Left lung (tissue), 10 donors: ENCODE results near the gene C19orf12. TPM values are rescaled to one million over a fixed set of nuclear protein-coding genes. Genes with fewer than 3 reads are reported as not detected.
"Not testable (repeated sequence)": the region's sequence is repeated elsewhere in the genome, so short reads cannot be mapped to it uniquely, and the experiment has no call there.

Source experiments
- ATAC-seq: fragments of 200-7000 bp; cut with Tn5 transposase; one replicate; pipeline ENCODE4 v1.9.1; 2020; ENCODE audit warnings: moderate library complexity
- DNase-seq, 4 donors: peaks; one replicate each; pipeline ENCODE4 v3.0.0-alpha.2; 2013 to 2020
- H3K27ac ChIP-seq, 2 donors: fragments of 200-600 bp; sonication (generic) in 1 of 2; one replicate each; pipeline versions ENCODE4 v1.5.0 to v1.8.0; 2020 to 2021
- H3K27me3 ChIP-seq, 2 donors: fragments of 200-600 bp; sonication (generic) in 1 of 2; one replicate each; pipeline versions ENCODE4 v1.5.0 to v1.8.0; 2020 to 2021
- H3K36me3 ChIP-seq, 2 donors: fragments of 200-600 bp; sonication (generic) in 1 of 2; one replicate each; pipeline versions ENCODE4 v1.5.0 to v1.8.0; 2020 to 2021
- H3K4me1 ChIP-seq, 2 donors: fragments of 200-600 bp; one replicate each; pipeline ENCODE4 v1.8.0; 2021
- H3K4me3 ChIP-seq, 2 donors: fragments of 200-600 bp; sonication (generic) in 1 of 2; one replicate each; pipeline versions ENCODE4 v1.5.0 to v1.8.0; 2020 to 2021; ENCODE audit warnings: mild to moderate bottlenecking in 1 of 2
- H3K9me3 ChIP-seq, 2 donors: fragments of 200-600 bp; sonication (generic) in 1 of 2; one replicate each; pipeline versions ENCODE4 v1.5.0 to v1.8.0; 2020 to 2021
- intact Hi-C, 2 donors: fragments of 100-400 bp; cut with DNase I; formaldehyde crosslinking; loops; one replicate each; pipeline versions ENCODE4 v1.11.2 to v1.14.2; 2022
- polyA plus RNA-seq, 6 donors: library from polyadenylated mRNA; unstranded; fragments of 120-200 nt; gene quantifications; one replicate each; pipeline ENCODE4 v1.2.1, GENCODE V29; 2013; ENCODE audit not compliant: insufficient read length in 6 of 6
- total RNA-seq, 2 donors: library from RNA; stranded (reverse); fragmentation: NEBNext Ultra II Directional; extraction: Animal tissue kit (Norgen Biotek cat#: 25700); gene quantifications; one replicate each; pipeline ENCODE4 v1.2.1, GENCODE V29; 2021
- TF ChIP-seq, protein P1 (sequence below), 2 donors: fragments of 200-600 bp; sonication (generic) in 1 of 2; IDR thresholded peaks; one replicate each; pipeline versions ENCODE4 v1.5.0 to v1.8.0; 2021; ENCODE audit warnings: antibody characterized with exemption in 2 of 2
- donor health status: DM: no; HTN: yes; CAD: no.
- donor health status: DM: no; HTN: no; CAD: no.

The C19orf12 gene
- total and polyA plus RNA-seq, 8 donors = 18.6 to 25.6 (median 21.7) TPM

GRCh38 chr19:29672933-29673336 lies 42.1 kb downstream of the C19orf12 start:
- Histone ChIP-seq H3K4me3 (no peak overlapping the region), H3K4me1 (peaks cover 13 to 78% of the 10 kb centered on the region in 2 donors), H3K27me3 (no peaks in the 10 kb centered on the region), H3K27ac (no peak overlapping the region), H3K36me3 (peaks cover 0 to 37% of the 10 kb centered on the region in 2 donors), H3K9me3 (no peaks in the 10 kb centered on the region)
- intact Hi-C loops = no loop called here
- TF ChIP-seq, protein P1, sequence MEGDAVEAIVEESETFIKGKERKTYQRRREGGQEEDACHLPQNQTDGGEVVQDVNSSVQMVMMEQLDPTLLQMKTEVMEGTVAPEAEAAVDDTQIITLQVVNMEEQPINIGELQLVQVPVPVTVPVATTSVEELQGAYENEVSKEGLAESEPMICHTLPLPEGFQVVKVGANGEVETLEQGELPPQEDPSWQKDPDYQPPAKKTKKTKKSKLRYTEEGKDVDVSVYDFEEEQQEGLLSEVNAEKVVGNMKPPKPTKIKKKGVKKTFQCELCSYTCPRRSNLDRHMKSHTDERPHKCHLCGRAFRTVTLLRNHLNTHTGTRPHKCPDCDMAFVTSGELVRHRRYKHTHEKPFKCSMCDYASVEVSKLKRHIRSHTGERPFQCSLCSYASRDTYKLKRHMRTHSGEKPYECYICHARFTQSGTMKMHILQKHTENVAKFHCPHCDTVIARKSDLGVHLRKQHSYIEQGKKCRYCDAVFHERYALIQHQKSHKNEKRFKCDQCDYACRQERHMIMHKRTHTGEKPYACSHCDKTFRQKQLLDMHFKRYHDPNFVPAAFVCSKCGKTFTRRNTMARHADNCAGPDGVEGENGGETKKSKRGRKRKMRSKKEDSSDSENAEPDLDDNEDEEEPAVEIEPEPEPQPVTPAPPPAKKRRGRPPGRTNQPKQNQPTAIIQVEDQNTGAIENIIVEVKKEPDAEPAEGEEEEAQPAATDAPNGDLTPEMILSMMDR (IDR thresholded peaks at IDR 0.05) = no peak
- ATAC-seq (no peak), DNase-seq (peak in 2 of 4 donors; percentile 34 to 43)

GRCh38 chr19:29672319-29672932 lies 42.6 kb downstream of the C19orf12 start:
- TF ChIP-seq, protein P1 (IDR thresholded peaks at IDR 0.05) = no peak
- H3K4me3 ChIP-seq = no peak overlapping the region
- peaks cover 0 to 35% of the 10 kb centered on the region in 2 donors for H3K36me3 ChIP-seq
- intact Hi-C loops = no loop called here
- no peaks in the 10 kb centered on the region for H3K9me3 ChIP-seq
- DNase-seq (no peak), ATAC-seq (no peak)
- peaks cover 15 to 83% of the 10 kb centered on the region in 2 donors for H3K4me1 ChIP-seq
- H3K27me3 ChIP-seq = no peaks in the 10 kb centered on the region
- no peak overlapping the region for H3K27ac ChIP-seq

GRCh38 chr19:29671393-29672160 lies 43.5 kb downstream of the C19orf12 start:
- TF ChIP-seq, protein P1 (IDR thresholded peaks at IDR 0.05) = peak in 1 of 2 donors; percentile 40
- ATAC-seq (peak; percentile 65), DNase-seq (peak in 2 of 4 donors; percentile 62 to 81)
- Histone ChIP-seq H3K27ac (peak overlapping the region in 1 of 2 donors; percentile 18), H3K9me3 (no peaks in the 10 kb centered on the region), H3K27me3 (no peaks in the 10 kb centered on the region), H3K36me3 (peaks cover 0 to 26% of the 10 kb centered on the region in 2 donors), H3K4me3 (no peak overlapping the region), H3K4me1 (peaks cover 16 to 82% of the 10 kb centered on the region in 2 donors)
- intact Hi-C loops = no loop called here

GRCh38 chr19:29671026-29671392 lies 44.1 kb downstream of the C19orf12 start:
- H3K9me3 ChIP-seq, H3K27me3 ChIP-seq, H3K4me3 ChIP-seq, intact Hi-C loops, DNase-seq: not testable (repeated sequence)
- ATAC-seq = peak; percentile 14
- peaks cover 0 to 25% of the 10 kb centered on the region in 2 donors for H3K36me3 ChIP-seq
- H3K4me1 ChIP-seq = peaks cover 16 to 82% of the 10 kb centered on the region in 2 donors
- H3K27ac ChIP-seq = peak overlapping the region in 1 of 2 donors; percentile 18

GRCh38 chr19:29670255-29670654 lies 44.8 kb downstream of the C19orf12 start:
- no peaks in the 10 kb centered on the region for H3K9me3 ChIP-seq
- ATAC-seq (no peak), DNase-seq (no peak)
- TF ChIP-seq, protein P1 (IDR thresholded peaks at IDR 0.05) = no peak
- H3K36me3 ChIP-seq = peaks cover 0 to 17% of the 10 kb centered on the region in 2 donors
- H3K27ac ChIP-seq = no peak overlapping the region
- peaks cover 16 to 84% of the 10 kb centered on the region in 2 donors for H3K4me1 ChIP-seq
- intact Hi-C loops = no loop called here
- H3K27me3 ChIP-seq = peaks cover 0 to 12% of the 10 kb centered on the region in 2 donors
- no peak overlapping the region for H3K4me3 ChIP-seq
